ENCODE results near the gene IL24. TPM values are rescaled to one million over a fixed set of nuclear protein-coding genes. Genes with fewer than 3 reads are reported as not detected.

Gene IL24
- polyA plus RNA-seq, 2 of the 4 experiments (the other 2 are of a cell fraction), result 0.04 TPM; not detected in 1

DNA sequence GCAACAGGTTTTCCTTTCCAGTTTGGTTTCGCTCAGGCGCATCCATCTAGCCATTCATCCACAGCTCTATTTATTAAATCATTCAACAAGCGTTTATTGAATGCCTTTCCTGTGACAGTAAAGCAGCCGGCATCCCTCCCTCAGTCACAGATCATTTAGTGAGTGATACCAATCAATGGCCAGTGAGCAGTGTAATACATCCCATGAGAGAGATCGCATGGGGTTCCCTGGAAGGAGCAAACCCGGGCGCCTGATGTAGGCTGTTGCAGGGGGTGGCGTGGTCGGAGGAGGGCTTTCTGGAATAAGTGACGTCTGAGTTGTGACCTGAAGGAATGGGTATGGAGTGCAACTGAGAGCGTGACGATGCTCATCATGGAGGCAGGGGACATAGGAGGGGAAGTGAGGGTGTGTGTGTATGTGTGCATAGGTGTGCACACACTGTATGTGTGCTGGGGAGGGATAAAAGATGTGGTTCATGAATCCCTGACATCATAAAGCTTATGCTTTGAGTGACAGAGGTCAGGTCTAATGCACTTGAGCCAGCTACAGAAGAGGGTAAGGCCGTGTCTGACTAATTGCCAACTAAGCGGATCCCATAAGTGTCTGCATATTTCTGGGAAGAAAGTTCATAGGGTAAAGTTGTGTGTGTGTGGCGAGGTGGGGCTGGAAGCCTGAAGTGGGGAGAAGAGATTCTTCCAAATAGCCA is 17.9 kb downstream of the IL24 start:
- ATAC-seq, result no peak
- 71% methylated on average over 15 of the region's 15 CpGs for WGBS (ENCODE audit: missing lambda C conversion rate)

DNA sequence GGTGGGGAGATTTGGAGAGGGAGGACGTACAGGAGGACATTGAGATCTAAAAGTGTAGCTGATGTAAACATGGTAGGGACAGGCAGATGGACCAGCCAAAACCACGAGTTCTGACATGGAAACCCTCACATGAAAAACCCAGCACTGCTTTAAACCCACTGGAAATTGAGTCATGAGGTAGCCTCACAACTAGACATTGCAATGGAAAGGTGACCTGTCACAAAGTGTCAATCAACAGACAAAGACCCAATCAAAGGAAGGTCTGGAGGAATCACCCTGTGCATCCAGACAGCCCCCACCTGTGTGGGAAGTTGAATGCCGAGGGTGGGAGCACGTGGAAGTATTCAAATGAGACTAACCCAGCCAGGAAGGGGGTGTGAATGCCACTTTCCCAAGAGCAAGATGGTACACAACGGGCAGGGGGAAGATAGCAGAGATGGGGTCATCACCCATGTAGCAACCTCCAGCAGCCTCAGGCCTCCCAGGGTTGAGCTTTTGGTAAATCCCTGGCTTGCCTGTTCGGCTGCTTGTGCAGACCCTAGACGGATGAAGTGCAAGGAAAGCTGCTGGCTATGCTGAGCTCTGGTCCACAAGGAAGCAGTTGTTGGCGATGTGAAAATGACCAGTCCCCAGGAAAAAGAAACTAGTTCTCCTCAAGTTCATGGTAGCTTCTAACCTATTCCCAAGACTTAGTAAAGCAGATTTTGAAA is 18.9 kb downstream of the IL24 start:
- Histone ChIP-seq H3K4me1 (no peaks in the 10 kb centered on the region), H3K4me2 (no peak overlapping the region), H3K9me3 (no peaks in the 10 kb centered on the region), H3K27ac (no peak overlapping the region), H3K4me3 (no peak overlapping the region)
- FAIRE-seq (no peak), DNase-seq (ENCODE audit: low read depth in 1 of 2, low spot score in 1 of 2) (no peak), ATAC-seq (no peak)
- ChIA-PET CTCF (interaction anchor here (0.9 to 9.4 kb wide), 7 partner anchors 16 to 333 kb away, joined by 3 to 123 read pairs (median 6); no protein-coding TSS in a partner anchor), POLR2A (no interaction called here)
- 62% methylated on average over 8 of the region's 8 CpGs for WGBS (ENCODE audit: missing lambda C conversion rate)
- TF ChIP-seq EHF (CRISPR knock-in tag; IDR thresholded peaks at IDR 0.05) (no peak), CBX8 (IDR thresholded peaks at IDR 0.05) (no peak), HMGXB4 (CRISPR knock-in tag; IDR thresholded peaks at IDR 0.05; ENCODE audit: borderline replicate concordance) (no peak), KDM1A (IDR thresholded peaks at IDR 0.05; ENCODE audit: low read depth) (no peak), GATA3 (IDR thresholded peaks at IDR 0.05; ENCODE audit: borderline replicate concordance) (no peak), EP300 (IDR thresholded peaks at IDR 0.05) (no peak), JUN (IDR thresholded peaks at IDR 0.05) (no peak), ZSCAN20 (CRISPR knock-in tag; IDR thresholded peaks at IDR 0.05) (no peak), NPAS2 (CRISPR knock-in tag; IDR thresholded peaks at IDR 0.05; ENCODE audit: borderline replicate concordance) (no peak)

More for the DNA sequence above, 17.9 kb downstream of the IL24 start:
- Histone ChIP-seq H3K4me2 (no peak overlapping the region), H3K27ac (no peak overlapping the region), H3K9me3 (no peaks in the 10 kb centered on the region), H3K4me3 (no peak overlapping the region), H3K4me1 (0 out of 3 replicates have a peak, but pooled peaks cover under 1% of the 10 kb centered on the region)
- ChIA-PET POLR2A (no interaction called here), CTCF (interaction anchor here (1.9 to 9.4 kb wide), 6 partner anchors 17 to 191 kb away, joined by 4 to 123 read pairs (median 51); no protein-coding TSS in a partner anchor)
- FAIRE-seq (no peak), DNase-seq (ENCODE audit: low read depth in 1 of 2, low spot score in 1 of 2) (no peak)
- TF ChIP-seq, protein P1, sequence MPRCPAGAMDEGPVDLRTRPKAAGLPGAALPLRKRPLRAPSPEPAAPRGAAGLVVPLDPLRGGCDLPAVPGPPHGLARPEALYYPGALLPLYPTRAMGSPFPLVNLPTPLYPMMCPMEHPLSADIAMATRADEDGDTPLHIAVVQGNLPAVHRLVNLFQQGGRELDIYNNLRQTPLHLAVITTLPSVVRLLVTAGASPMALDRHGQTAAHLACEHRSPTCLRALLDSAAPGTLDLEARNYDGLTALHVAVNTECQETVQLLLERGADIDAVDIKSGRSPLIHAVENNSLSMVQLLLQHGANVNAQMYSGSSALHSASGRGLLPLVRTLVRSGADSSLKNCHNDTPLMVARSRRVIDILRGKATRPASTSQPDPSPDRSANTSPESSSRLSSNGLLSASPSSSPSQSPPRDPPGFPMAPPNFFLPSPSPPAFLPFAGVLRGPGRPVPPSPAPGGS (IDR thresholded peaks at IDR 0.05), result no peak
- no peak for TF ChIP-seq KDM5A (IDR thresholded peaks at IDR 0.05)
- TF ChIP-seq ZC3H11A (IDR thresholded peaks at IDR 0.05), result no peak
- no peak for TF ChIP-seq JUN (IDR thresholded peaks at IDR 0.05)
- TF ChIP-seq CBX2 (IDR thresholded peaks at IDR 0.05; ENCODE audit: borderline replicate concordance, low read depth), result no peak
- TF ChIP-seq MAFK (IDR thresholded peaks at IDR 0.05; ENCODE audit: partially characterized antibody), result no peak
- TF ChIP-seq MAX (IDR thresholded peaks at IDR 0.05), result no peak
- TF ChIP-seq, protein P2, sequence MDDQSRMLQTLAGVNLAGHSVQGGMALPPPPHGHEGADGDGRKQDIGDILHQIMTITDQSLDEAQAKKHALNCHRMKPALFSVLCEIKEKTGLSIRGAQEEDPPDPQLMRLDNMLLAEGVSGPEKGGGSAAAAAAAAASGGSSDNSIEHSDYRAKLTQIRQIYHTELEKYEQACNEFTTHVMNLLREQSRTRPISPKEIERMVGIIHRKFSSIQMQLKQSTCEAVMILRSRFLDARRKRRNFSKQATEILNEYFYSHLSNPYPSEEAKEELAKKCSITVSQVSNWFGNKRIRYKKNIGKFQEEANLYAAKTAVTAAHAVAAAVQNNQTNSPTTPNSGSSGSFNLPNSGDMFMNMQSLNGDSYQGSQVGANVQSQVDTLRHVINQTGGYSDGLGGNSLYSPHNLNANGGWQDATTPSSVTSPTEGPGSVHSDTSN (IDR thresholded peaks at IDR 0.05), result no peak
- TF ChIP-seq POLR2AphosphoS2 (conservative IDR thresholded peaks at IDR 0.05; ENCODE audit: low read length), result no peak
- no peak for TF ChIP-seq CTCF (IDR thresholded peaks at IDR 0.05)
